SK-N-SH (cell line): Measurements from ENCODE around the gene CEP44. TPM values are rescaled to one million over a fixed set of nuclear protein-coding genes. Genes with fewer than 3 reads are reported as not detected.

ENCODE experiments used
- CTCF ChIA-PET: fragments of 300-600, 350-600 bp; formaldehyde crosslinking; extraction: SDS; loops from one replicate; lab custom pipeline; 2021; lab: Yijun Ruan, JAX
- POLR2A ChIA-PET: fragments of 350-600 bp; sonication (Branson Sonifier 250); formaldehyde crosslinking; extraction: SDS; loops from one replicate; lab custom pipeline; 2020; ENCODE audit warnings: antibody characterized with exemption, inconsistent platforms; lab: Yijun Ruan, JAX
- DNase-seq: peaks from one replicate; pipeline ENCODE4 v3.0.0; 2012
- H2AFZ ChIP-seq: fragments of 200-600 bp; sonication (generic); 2 replicates; pipeline ENCODE4 v1.8.1; 2016; ENCODE audit warnings: antibody characterized with exemption, mild to moderate bottlenecking, low read depth
- H3F3A ChIP-seq: fragments of 200-600 bp; sonication (generic); replicated peaks from 2 replicates; pipeline ENCODE3; 2016; ENCODE audit warnings: antibody characterized with exemption, mild to moderate bottlenecking; ENCODE audit not compliant: insufficient read depth
- H3K27ac ChIP-seq, 2 experiments: fragments of 200-500 bp in 1 of 2; fragments of 200-600 bp in 1 of 2; sonication (Bioruptor generic) in 1 of 2; sonication (generic), shearing (Covaris generic) in 1 of 2; 2 replicates each; pipeline versions ENCODE4 v1.5.1 to v1.6.1; 2014 to 2016; ENCODE audit warnings: low read depth in 2 of 2, inconsistent platforms in 1 of 2, low read length in 1 of 2, mild to moderate bottlenecking in 1 of 2, mixed read lengths in 1 of 2
- H3K27me3 ChIP-seq: fragments of 200-600 bp; sonication (generic), shearing (Covaris generic); 2 replicates; pipeline ENCODE4 v1.6.1; 2016; ENCODE audit warnings: mixed run types; ENCODE audit not compliant: insufficient read depth
- H3K36me3 ChIP-seq, 2 experiments: fragments of 200-500 bp in 1 of 2; fragments of 200-600 bp in 1 of 2; sonication (Bioruptor generic) in 1 of 2; sonication (generic) in 1 of 2; replicated peaks in 1 of 2; 2 replicates each; pipeline versions ENCODE3 to v1.5.1; 2014 to 2016; ENCODE audit warnings: low read length in 1 of 2, mild to moderate bottlenecking in 1 of 2; ENCODE audit not compliant: insufficient read depth in 2 of 2, control insufficient read depth in 1 of 2
- H3K4me1 ChIP-seq, 2 experiments: fragments of 200-500 bp in 1 of 2; fragments of 200-600 bp in 1 of 2; sonication (Bioruptor generic) in 1 of 2; sonication (generic), shearing (Covaris generic) in 1 of 2; 2 replicates each; pipeline versions ENCODE4 v1.5.1 to v1.6.1; 2014 to 2016; ENCODE audit warnings: low read depth in 1 of 2, low read length in 1 of 2, mixed run types in 1 of 2; ENCODE audit not compliant: insufficient read depth in 2 of 2, control insufficient read depth in 1 of 2
- H3K4me2 ChIP-seq: fragments of 200-600 bp; sonication (generic), shearing (Covaris generic); 2 replicates; pipeline ENCODE4 v1.6.1; 2017; ENCODE audit warnings: mixed run types
- H3K4me3 ChIP-seq, 2 experiments: fragments of 200-500 bp in 1 of 2; fragments of 200-600 bp in 1 of 2; sonication (Bioruptor generic) in 1 of 2; sonication (generic), shearing (Covaris generic) in 1 of 2; 2 replicates each; pipeline versions ENCODE4 v1.5.1 to v1.8.1; 2014 to 2016; ENCODE audit warnings: low read depth in 2 of 2, inconsistent platforms in 1 of 2, low read length in 1 of 2, mild to moderate bottlenecking in 1 of 2, mixed read lengths in 1 of 2, moderate library complexity in 1 of 2
- H3K79me2 ChIP-seq: fragments of 200-600 bp; sonication (generic); 2 replicates; pipeline ENCODE4 v1.8.1; 2017; ENCODE audit warnings: mild to moderate bottlenecking; ENCODE audit not compliant: insufficient read depth
- H3K9ac ChIP-seq: fragments of 200-600 bp; sonication (generic); 2 replicates; pipeline ENCODE4 v1.6.1; 2017; ENCODE audit warnings: mixed run types
- H3K9me2 ChIP-seq: fragments of 200-600 bp; sonication (generic); 2 replicates; pipeline ENCODE4 v1.6.1; 2017; ENCODE audit warnings: mixed run types
- H3K9me3 ChIP-seq: fragments of 200-600 bp; sonication (generic); 2 replicates; pipeline ENCODE4 v1.6.1; 2017; ENCODE audit warnings: mixed run types, mild to moderate bottlenecking, moderate library complexity
- H4K20me1 ChIP-seq: fragments of 200-600 bp; sonication (generic); 2 replicates; pipeline ENCODE4 v1.6.1; 2017; ENCODE audit warnings: mild to moderate bottlenecking, mixed run types; ENCODE audit not compliant: insufficient read depth
- CTCF ChIP-seq: fragments of 200-600 bp; sonication (generic); IDR thresholded peaks from 2 replicates; pipeline ENCODE4 v1.6.1; 2017; ENCODE audit warnings: antibody characterized with exemption, mild to moderate bottlenecking, moderate library complexity
- FOSL2 ChIP-seq: IDR thresholded peaks from 2 replicates; pipeline ENCODE4 v1.4.0; 2012; ENCODE audit warnings: low read depth, mild to moderate bottlenecking, moderate library complexity, borderline replicate concordance
- GABPA ChIP-seq: IDR thresholded peaks from 2 replicates; pipeline ENCODE4 v1.4.0; 2012; ENCODE audit warnings: low read depth, mild to moderate bottlenecking
- IRF3 ChIP-seq: fragments of 150-350 bp; IDR thresholded peaks from 2 replicates; pipeline ENCODE4 v1.6.1; 2016; ENCODE audit warnings: mild to moderate bottlenecking, low read depth, low read length
- MAX ChIP-seq: IDR thresholded peaks from 2 replicates; pipeline ENCODE4 v1.4.0; 2012; ENCODE audit warnings: low read depth
- NFIC ChIP-seq: IDR thresholded peaks from 2 replicates; pipeline ENCODE4 v1.4.0; 2012; ENCODE audit warnings: borderline replicate concordance
- PBX3 ChIP-seq: IDR thresholded peaks from 2 replicates; pipeline ENCODE4; 2012
- WGBS: methylation state at CpG from one replicate; pipeline ENCODE4 v1.1.6; 2017; ENCODE audit warnings: low lambda C conversion rate; 5-methylcytosine and 5-hydroxymethylcytosine counted together
- polyA plus RNA-seq, 3 experiments: library from polyadenylated mRNA; depleted of rRNA; stranded (reverse); fragments of >200 nt; gene quantifications; 2 replicates each; pipeline ENCODE4 v1.2.3, GENCODE V29; 2012

Gene CEP44
- polyA plus RNA-seq, 1 of the 3 experiments (the other 2 are of a cell fraction) = 3.8 TPM

GRCh38 chr4:174316954-174317353 is 33.2 kb downstream of the CEP44 start:
- H3K4me2 ChIP-seq = no peak overlapping the region
- CTCF ChIA-PET = no interaction called here
- no peak for TF ChIP-seq PBX3
- TF ChIP-seq FOSL2 = peak; percentile 3; the same call in 1 of the 2 replicates
- TF ChIP-seq, all 33 proteins: peak for 1
- Histone ChIP-seq H3K9me3 (no peaks in the 10 kb centered on the region), H3K36me3 (peaks cover 21 to 42% of the 10 kb centered on the region in 2 experiments), H4K20me1 (no peaks in the 10 kb centered on the region), H2AFZ (no peak overlapping the region), H3K4me1 (peaks cover 10% of the 10 kb centered on the region in 2 experiments; a peak in 3 of 4 replicates), H3K27me3 (no peaks in the 10 kb centered on the region), H3K79me2 (no peaks in the 10 kb centered on the region), H3K9ac (no peak overlapping the region), H3F3A (peaks cover 9% of the 10 kb centered on the region), H3K9me2 (no peaks in the 10 kb centered on the region), H3K4me3 (no peak overlapping the region), H3K27ac (no peak overlapping the region; a peak in 1 of 4 replicates)
- no peak for DNase-seq
- WGBS = 49% methylated on average over 2 of the region's 2 CpGs
- POLR2A ChIA-PET = no interaction called here

GRCh38 chr4:174317531-174317930 is 33.8 kb downstream of the CEP44 start:
- Histone ChIP-seq H3K9ac (no peak overlapping the region), H3K9me2 (no peaks in the 10 kb centered on the region), H3K27me3 (no peaks in the 10 kb centered on the region), H3K4me1 (peaks cover 10% of the 10 kb centered on the region in 2 experiments; a peak in 3 of 4 replicates), H3K4me2 (no peak overlapping the region), H3F3A (peaks cover 9% of the 10 kb centered on the region), H3K4me3 (no peak overlapping the region), H4K20me1 (no peaks in the 10 kb centered on the region), H2AFZ (no peak overlapping the region), H3K9me3 (no peaks in the 10 kb centered on the region), H3K36me3 (peaks cover 15 to 37% of the 10 kb centered on the region in 2 experiments), H3K79me2 (no peaks in the 10 kb centered on the region), H3K27ac (peak overlapping the region in 1 of 2 experiments; percentile 29; a peak in 2 of 4 replicates)
- POLR2A ChIA-PET = no interaction called here
- TF ChIP-seq CTCF (no peak), NFIC (peak; percentile 36; the same call in 1 of the 2 replicates), MAX (no peak), IRF3 (no peak), GABPA (no peak)
- CTCF ChIA-PET = no interaction called here
- DNase-seq = no peak
